Liver (tissue), 9 donors: ENCODE data around the gene ODC1. TPM values are rescaled to one million over a fixed set of nuclear protein-coding genes. Genes with fewer than 3 reads are reported as not detected.

ENCODE experiments used
- DNase-seq: peaks from one replicate; pipeline ENCODE4 v3.0.0-alpha.2; 2017; ENCODE audit warnings: low spot score
- H3K27ac ChIP-seq, 2 donors: one replicate each; pipeline ENCODE4 v1.7.0; 2013; ENCODE audit warnings: inconsistent platforms in 2 of 2, low read length in 2 of 2, control low read depth in 1 of 2, low read depth in 1 of 2, mild to moderate bottlenecking in 1 of 2
- H3K27me3 ChIP-seq, 4 donors: one replicate each; pipeline versions ENCODE4 v1.6.1 to v1.7.0; 2013; ENCODE audit warnings: low read length in 3 of 4, inconsistent platforms in 1 of 4, mild to moderate bottlenecking in 1 of 4, moderate library complexity in 1 of 4; ENCODE audit not compliant: control insufficient read depth in 4 of 4, insufficient read depth in 4 of 4
- H3K36me3 ChIP-seq, 4 donors: one replicate each; pipeline versions ENCODE4 v1.6.1 to v1.7.0; 2013; ENCODE audit warnings: low read length in 3 of 4, mild to moderate bottlenecking in 3 of 4, low read depth in 1 of 4, moderate library complexity in 1 of 4; ENCODE audit not compliant: control insufficient read depth in 4 of 4, insufficient read depth in 3 of 4
- H3K4me1 ChIP-seq, 4 donors: one replicate each; pipeline versions ENCODE4 v1.6.1 to v1.7.0; 2013; ENCODE audit warnings: low read length in 3 of 4, mild to moderate bottlenecking in 3 of 4, moderate library complexity in 1 of 4; ENCODE audit not compliant: control insufficient read depth in 4 of 4, insufficient read depth in 4 of 4
- H3K4me3 ChIP-seq, 3 donors: one replicate each; pipeline versions ENCODE4 v1.6.1 to v1.7.0; 2013; ENCODE audit warnings: low read length in 3 of 3, control low read depth in 1 of 3, low read depth in 1 of 3, mild to moderate bottlenecking in 1 of 3
- H3K9ac ChIP-seq, 2 donors: one replicate each; pipeline ENCODE4 v1.7.0; 2013; ENCODE audit warnings: low read length in 2 of 2, mild to moderate bottlenecking in 2 of 2, moderate library complexity in 2 of 2, control low read depth in 1 of 2, low read depth in 1 of 2
- H3K9me3 ChIP-seq, 4 donors: one replicate each; pipeline versions ENCODE4 v1.6.1 to v1.7.0; 2013; ENCODE audit warnings: low read length in 3 of 4; ENCODE audit not compliant: control insufficient read depth in 4 of 4
- ATF3 ChIP-seq: IDR thresholded peaks from 2 replicates; pipeline ENCODE4 v1.6.1; 2016; ENCODE audit warnings: antibody characterized with exemption
- CTCF ChIP-seq: fragments of 150-350 bp; IDR thresholded peaks from 2 replicates; pipeline ENCODE4 v1.5.1; 2017; ENCODE audit warnings: improper control_type of control experiment, low read depth, low read length; ENCODE audit not compliant: missing input control
- EGR1 ChIP-seq, 2 donors: IDR thresholded peaks; 2 replicates each; pipeline ENCODE4 v1.6.1; 2016 to 2018; ENCODE audit warnings: antibody characterized with exemption in 2 of 2, low read depth in 2 of 2
- FOXA1 ChIP-seq: IDR thresholded peaks from 2 replicates; pipeline ENCODE4 v1.6.1; 2016; ENCODE audit warnings: antibody characterized with exemption
- FOXA2 ChIP-seq: IDR thresholded peaks from 2 replicates; pipeline ENCODE4 v1.6.1; 2016; ENCODE audit warnings: antibody characterized with exemption
- GABPA ChIP-seq, 2 donors: IDR thresholded peaks in 1 of 2; conservative IDR thresholded peaks in 1 of 2; 2 replicates each; pipeline ENCODE4 v1.6.1; 2016; ENCODE audit warnings: antibody characterized with exemption in 2 of 2, mild to moderate bottlenecking in 1 of 2, moderate library complexity in 1 of 2
- HNF4A ChIP-seq, 2 donors: conservative IDR thresholded peaks; 2 replicates each; pipeline ENCODE4 v1.6.1; 2016; ENCODE audit warnings: antibody characterized with exemption in 2 of 2, mild to moderate bottlenecking in 2 of 2
- HNF4G ChIP-seq: IDR thresholded peaks from 2 replicates; pipeline ENCODE4 v1.6.1; 2016; ENCODE audit warnings: antibody characterized with exemption
- MAX ChIP-seq: IDR thresholded peaks from 2 replicates; pipeline ENCODE4 v1.6.1; 2016; ENCODE audit warnings: antibody characterized with exemption
- NR2F2 ChIP-seq: IDR thresholded peaks from 2 replicates; pipeline ENCODE4 v1.6.1; 2016; ENCODE audit warnings: antibody characterized with exemption
- RAD21 ChIP-seq, 2 donors: IDR thresholded peaks; 2 replicates each; pipeline ENCODE4 v1.6.1; 2016; ENCODE audit warnings: antibody characterized with exemption in 2 of 2, mild to moderate bottlenecking in 2 of 2
- REST ChIP-seq: IDR thresholded peaks from 2 replicates; pipeline ENCODE4 v1.6.1; 2016; ENCODE audit warnings: antibody characterized with exemption, mild to moderate bottlenecking
- RXRA ChIP-seq, 2 donors: IDR thresholded peaks; 2 replicates each; pipeline ENCODE4 v1.6.1; 2017 to 2018; ENCODE audit warnings: antibody characterized with exemption in 2 of 2, mild to moderate bottlenecking in 1 of 2
- SP1 ChIP-seq: IDR thresholded peaks from 2 replicates; pipeline ENCODE4 v1.6.1; 2018; ENCODE audit warnings: antibody characterized with exemption, mild to moderate bottlenecking
- TAF1 ChIP-seq: conservative IDR thresholded peaks from 2 replicates; pipeline ENCODE4 v1.6.1; 2016; ENCODE audit warnings: antibody characterized with exemption, mild to moderate bottlenecking
- YY1 ChIP-seq: IDR thresholded peaks from 2 replicates; pipeline ENCODE4 v1.6.1; 2016; ENCODE audit warnings: antibody characterized with exemption, mild to moderate bottlenecking
- ZBTB33 ChIP-seq: IDR thresholded peaks from 2 replicates; pipeline ENCODE4 v1.6.1; 2016; ENCODE audit warnings: antibody characterized with exemption
- WGBS: extraction: QIAGEN DNeasy Blood & Tissue Kit; methylation state at CpG from one replicate; pipeline ENCODE4 v1.1.7; 2013; 5-methylcytosine and 5-hydroxymethylcytosine counted together
- polyA plus RNA-seq, 2 donors: library from polyadenylated mRNA; stranded (reverse) in 1 of 2; unstranded in 1 of 2; fragments of 200-250 nt in 1 of 2; fragments of >200 nt in 1 of 2; fragmentation: Nextera tagmentation in 1 of 2; extraction: Ambion mirVana in 1 of 2; gene quantifications; one replicate each; pipeline versions ENCODE4 v1.2.1 to v1.2.3, GENCODE V29; 2013 to 2015
- total RNA-seq, 2 donors: library from RNA; depleted of rRNA; stranded (reverse); fragments of >200 nt; gene quantifications; one replicate each; pipeline ENCODE4 v1.2.3, GENCODE V29; 2014
- donor health status: healthy.
- donor health status: healthy.
- donor health status: healthy.
- donor health status: healthy.
- donor health status: healthy.

The ODC1 gene
- total and polyA plus RNA-seq, 4 donors, result 8.3 to 75.8 (median 48.1) TPM

- Histone ChIP-seq H3K27ac (no peak overlapping the region), H3K9me3 (no peaks in the 10 kb centered on the region), H3K4me3 (no peak overlapping the region), H3K9ac (no peak overlapping the region), H3K36me3 (no peaks in the 10 kb centered on the region), H3K4me1 (peaks cover 0 to 4% (median under 1%) of the 10 kb centered on the region in 4 donors), H3K27me3 (peaks cover 0 to 3% (median 0%) of the 10 kb centered on the region in 4 donors)
- TF ChIP-seq NR2F2 (no peak), ATF3 (no peak), RXRA (IDR thresholded peaks at IDR 0.05) (no peak), MAX (no peak), EGR1 (IDR thresholded peaks at IDR 0.05; ENCODE audit: low read depth in 2 of 2) (no peak), YY1 (no peak), HNF4A (conservative IDR thresholded peaks at IDR 0.05) (peak in 1 of 2 donors; percentile 31), FOXA2 (no peak)
- DNase-seq, result peak; percentile 23
- 50% methylated on average over 8 of the region's 8 CpGs for WGBS
Observed at GRCh38 chr2:10490806-10491291, 42.7 kb upstream of the ODC1 start.

- no peak overlapping the region for H3K4me3 ChIP-seq
- DNase-seq, result peak; percentile 24
- no peak overlapping the region for H3K27ac ChIP-seq
Observed at GRCh38 chr2:10489842-10490555, 41.9 kb upstream of the ODC1 start.

More at GRCh38 chr2:10489842-10490555, 41.9 kb upstream of the ODC1 start:
- TF ChIP-seq YY1, result no peak
- no peak for TF ChIP-seq RAD21 (IDR thresholded peaks at IDR 0.05)
- no peak for TF ChIP-seq SP1
- TF ChIP-seq MAX, result no peak
- no peak for TF ChIP-seq FOXA2
- TF ChIP-seq HNF4G, result no peak
- no peak for TF ChIP-seq ATF3
- no peak for TF ChIP-seq REST
- TF ChIP-seq HNF4A (conservative IDR thresholded peaks at IDR 0.05), result no peak
- TF ChIP-seq ZBTB33, result no peak
- no peak for TF ChIP-seq FOXA1
- no peak for TF ChIP-seq TAF1
- no peak for TF ChIP-seq CTCF
- TF ChIP-seq RXRA (IDR thresholded peaks at IDR 0.05), result no peak
- no peak for TF ChIP-seq EGR1 (IDR thresholded peaks at IDR 0.05; ENCODE audit: low read depth in 2 of 2)
- TF ChIP-seq GABPA (IDR thresholded peaks at IDR 0.05 in 1 of 2, conservative IDR thresholded peaks at IDR 0.05 in 1 of 2), result no peak
- TF ChIP-seq NR2F2, result no peak
- Histone ChIP-seq H3K9me3 (no peaks in the 10 kb centered on the region), H3K4me1 (peaks cover 0 to 4% (median under 1%) of the 10 kb centered on the region in 4 donors), H3K36me3 (no peaks in the 10 kb centered on the region), H3K27me3 (peaks cover 0 to 3% (median 0%) of the 10 kb centered on the region in 4 donors), H3K9ac (no peak overlapping the region)
- 86% methylated on average over 13 of the region's 13 CpGs for WGBS
